Kidney glomerular epithelial cell (primary cell): ENCODE data around the gene MUC21.

ENCODE experiments used
- DNase-seq: peaks from one replicate; lab custom pipeline; 2025; lab: John Stamatoyannopoulos, UW

The MUC21 gene

DNA sequence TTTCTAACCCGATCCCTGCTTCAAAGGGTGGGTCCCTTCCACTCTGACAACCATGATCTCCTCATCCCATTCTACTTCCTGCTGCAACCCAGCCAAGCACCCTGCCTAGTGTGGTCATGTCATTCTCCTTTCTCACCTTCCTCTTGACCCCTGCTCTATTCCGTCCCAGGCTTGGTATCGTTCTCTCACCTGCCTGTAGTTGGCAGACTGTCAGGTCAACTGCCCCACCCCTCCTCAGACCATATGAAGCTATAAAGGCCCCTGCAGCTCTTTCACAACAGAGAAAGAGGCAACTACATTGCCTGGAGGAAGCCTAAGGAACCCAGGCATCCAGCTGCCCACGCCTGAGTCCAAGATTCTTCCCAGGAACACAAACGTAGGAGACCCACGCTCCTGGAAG is at the start of gene MUC21:
Gene MUC21, plus strand, starts transcription at position 280 of the 400 bp plus-strand sequence. CDS start 241 bp downstream, outside the sequence.
- no peak for DNase-seq

DNA sequence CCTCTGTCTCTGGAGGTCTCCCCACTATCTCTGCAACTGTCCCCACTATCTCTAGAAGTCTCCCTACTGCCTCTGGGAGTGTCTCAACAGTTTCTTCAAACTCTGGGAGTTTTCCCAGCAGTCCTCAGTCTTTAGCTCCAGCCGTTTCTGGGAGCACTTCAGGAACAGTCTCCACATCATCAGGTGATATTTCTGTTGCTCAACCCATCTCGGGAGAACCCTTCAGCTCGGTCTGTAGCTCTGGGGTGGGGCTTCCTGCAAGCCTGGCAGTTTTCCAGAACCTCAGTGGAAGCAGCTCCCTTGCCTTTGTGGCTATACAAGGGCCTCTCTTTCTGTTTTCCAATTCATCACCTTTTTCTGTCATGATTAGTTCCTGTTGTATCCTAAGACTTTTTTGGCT is 48.5 kb upstream of the MUC21 start:
- no peak for DNase-seq

DNA sequence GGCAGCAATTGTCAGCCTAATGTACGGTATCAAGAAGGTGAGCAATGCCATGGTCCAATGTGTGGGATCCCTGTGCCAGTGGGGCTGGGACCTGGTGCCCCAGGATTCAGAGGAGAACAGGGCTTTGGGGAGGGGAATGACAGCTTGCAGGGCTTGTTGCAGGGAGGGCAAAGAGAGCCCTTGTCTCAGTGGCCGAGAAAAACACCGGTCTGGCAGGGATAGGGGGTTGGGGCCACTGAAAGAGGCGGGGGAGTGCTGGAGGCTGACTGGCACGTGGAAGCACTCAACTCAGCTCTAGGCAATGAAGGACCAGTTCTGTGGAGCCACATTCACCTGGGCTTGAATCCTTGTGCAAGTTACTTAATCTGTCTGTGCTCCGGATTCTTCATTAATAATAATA is 46.3 kb upstream of the MUC21 start:
- DNase-seq: no peak

DNA sequence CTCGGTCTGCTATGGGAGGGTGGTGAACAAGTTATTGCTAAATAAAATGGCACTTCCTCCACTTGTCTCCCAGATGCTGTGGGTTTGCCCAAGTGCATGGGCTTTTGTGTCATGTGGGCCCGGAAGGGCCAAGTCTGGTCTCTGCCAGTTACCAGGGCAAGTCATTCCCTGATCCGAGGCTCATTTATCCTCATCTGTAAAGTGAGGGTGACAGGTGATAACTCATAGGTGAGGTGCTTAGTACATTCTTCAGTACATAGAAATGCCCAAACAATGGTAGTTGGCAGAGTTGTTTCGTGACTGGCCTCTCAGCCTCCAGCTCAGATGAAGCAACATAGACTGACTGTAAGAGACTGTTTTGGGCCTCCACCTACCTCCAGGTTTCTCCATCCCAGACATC is 44.8 kb upstream of the MUC21 start:
- DNase-seq: no peak

GRCh38 chr6:30939473-30939872 is 44.0 kb upstream of the MUC21 start:
- no peak for DNase-seq

GRCh38 chr6:30940361-30940986 is 43.0 kb upstream of the MUC21 start, which contains the start of gene MUCL3:
Gene MUCL3, plus strand, starts transcription at chr6:30940973. Its CDS starts 27 bp downstream, at chr6:30941000.
- DNase-seq: no peak

GRCh38 chr6:30942338-30943060 is 41.0 kb upstream of the MUC21 start:
- peak; percentile 78 for DNase-seq

DNA sequence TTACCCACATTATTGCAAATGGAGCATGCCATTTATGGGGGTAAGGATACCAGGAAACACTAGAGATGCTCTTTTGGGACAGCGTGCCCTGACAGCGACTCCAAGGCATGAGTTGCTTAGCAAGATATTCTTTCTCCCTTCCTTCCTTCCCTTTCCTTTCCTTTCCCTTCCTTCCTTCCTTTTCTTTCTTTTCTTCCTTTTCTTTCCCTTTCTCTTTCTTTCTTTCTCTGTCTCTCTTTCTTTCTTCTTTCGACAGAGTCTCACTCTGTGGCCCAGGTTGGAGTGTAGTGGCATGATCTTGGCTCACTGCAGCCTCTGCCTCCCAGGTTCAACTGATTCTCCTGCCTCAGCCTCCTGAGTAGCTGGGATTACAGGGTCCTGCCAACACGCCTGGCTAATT is 39.5 kb upstream of the MUC21 start:
- DNase-seq: no peak

DNA sequence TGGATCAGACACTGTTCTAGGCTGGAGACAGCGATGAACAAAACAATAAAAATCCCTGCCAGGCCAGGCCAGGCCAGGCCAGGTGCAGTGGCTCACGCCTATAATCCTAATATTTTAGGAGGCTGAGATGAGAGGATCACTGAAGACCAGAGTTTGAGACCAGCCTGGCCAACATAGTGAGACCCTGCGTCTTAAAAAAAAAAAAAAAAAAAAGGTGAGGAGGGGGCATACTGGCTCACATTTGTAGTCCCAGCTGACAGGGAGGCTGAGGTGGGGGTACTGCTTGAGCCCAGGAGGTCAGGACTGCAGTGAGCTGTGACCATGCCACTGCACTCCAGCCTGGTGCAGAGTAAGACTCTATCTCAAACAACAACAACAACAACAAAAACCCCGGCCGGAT is 38.2 kb upstream of the MUC21 start:
- DNase-seq: no peak

DNA sequence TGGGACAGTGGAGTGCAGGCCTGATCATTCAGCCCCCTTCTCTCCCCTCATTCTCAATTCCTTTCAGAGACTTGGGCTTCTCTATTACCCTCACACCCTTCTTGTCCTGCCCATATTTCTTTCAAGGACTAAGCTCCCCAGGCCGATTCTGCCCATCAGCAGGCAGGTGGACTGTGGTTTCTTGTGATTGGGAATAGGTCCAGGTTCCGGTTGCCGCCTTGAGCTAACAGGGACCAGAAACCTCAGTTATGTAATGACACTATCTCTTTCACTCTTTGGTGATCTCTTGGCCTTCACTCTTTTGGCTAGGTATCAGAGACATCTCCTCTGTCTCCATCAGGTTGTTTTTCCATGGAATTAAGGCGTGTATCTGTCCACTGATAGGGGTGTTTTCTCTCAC is 36.3 kb upstream of the MUC21 start:
- no peak for DNase-seq

- no peak for DNase-seq
These were observed 34.7 kb upstream of the MUC21 start for GRCh38 chr6:30948811-30949210.

- no peak for DNase-seq
These were observed 31.5 kb upstream of the MUC21 start for GRCh38 chr6:30951907-30952469.

DNA sequence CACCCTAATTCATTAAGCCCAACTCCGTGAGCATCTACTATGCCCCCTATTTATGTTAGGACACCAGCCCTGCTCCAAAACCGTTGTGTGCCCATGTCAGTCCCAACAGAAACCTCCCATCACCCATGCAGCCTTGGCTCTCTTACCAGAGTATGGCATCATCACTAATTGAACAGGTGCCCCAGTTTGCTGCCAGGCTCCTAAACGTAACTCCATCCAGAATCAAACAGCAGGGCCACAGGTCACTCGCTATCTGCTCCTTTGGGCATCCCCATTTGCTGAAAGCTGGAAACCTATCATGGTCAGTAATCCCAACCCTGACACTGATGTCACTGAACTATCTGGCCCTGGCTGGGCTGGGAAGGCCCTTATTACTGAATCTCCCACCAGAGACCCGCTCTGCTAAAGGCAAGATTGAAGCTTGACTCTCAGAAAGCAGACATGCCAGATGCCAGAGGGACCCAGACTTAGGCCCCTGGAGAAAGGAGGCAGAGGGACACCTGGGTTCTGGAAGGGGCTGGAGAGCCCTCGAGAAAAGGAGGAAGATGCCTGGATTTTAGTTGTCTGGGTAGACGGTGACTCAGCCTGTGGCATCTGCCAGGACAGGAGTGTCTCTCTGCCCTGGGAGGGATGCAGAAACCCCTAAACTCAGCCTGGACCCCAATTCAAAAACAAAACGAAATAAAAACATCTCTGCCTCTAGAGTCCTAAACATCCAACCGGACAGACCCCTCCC is 28.7 kb upstream of the MUC21 start:
- no peak for DNase-seq

- DNase-seq: no peak
These were observed 28.0 kb upstream of the MUC21 start for GRCh38 chr6:30955367-30956042.

DNA sequence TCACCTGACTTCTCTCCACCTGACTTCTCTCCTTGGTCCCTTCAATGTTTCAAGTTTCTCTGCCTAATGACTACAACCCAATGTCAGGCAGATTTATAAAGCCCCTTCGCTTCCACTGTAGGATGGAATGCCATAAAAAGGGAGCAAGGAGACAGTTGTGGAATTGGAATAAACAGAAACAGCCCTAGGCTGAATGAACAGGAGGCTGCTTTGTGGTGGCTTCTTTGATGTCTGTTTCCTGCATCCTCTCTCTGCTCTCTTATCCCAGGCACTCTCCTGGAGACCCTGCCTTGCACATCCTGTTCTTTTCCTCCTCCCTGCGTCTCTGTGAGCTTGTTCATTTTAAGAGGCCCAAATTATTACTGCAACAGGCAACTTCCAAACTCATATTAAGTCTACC is 25.8 kb upstream of the MUC21 start:
- no peak for DNase-seq

DNA sequence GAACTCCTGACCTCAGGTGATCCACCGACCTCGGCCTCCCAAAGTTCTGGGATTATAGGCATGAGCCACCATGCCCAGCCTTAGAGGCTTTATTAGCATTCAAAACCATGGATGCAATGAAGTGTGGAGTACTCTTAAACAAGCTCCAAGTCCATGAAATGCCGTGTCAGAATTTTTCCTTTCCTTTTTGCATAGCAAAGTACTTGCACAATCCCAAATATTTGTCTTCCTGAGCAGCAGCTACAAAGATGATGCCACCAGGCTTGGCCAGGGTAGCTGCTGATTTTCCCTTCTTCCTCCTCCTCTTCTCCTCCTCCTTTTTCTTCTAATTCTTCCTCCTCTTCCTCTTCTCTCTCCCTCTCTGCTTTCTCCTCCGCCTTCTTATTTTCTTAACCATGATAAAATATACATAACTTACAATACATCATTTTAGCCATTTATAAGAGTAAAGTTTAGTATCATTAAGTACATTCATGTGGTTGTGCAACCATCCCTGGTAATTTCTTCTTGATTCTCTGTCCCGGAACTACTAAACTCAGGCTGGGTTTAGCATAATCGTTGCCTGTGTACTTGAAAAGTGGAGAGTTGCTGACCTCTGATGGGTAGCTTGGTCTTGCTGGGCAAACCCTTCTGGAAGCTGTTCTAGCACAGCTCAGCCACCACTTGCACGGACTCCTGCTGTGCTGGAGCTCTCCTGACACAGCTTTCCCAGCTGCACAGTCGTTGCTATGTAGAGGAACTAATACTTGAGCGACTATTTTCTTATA is 22.4 kb upstream of the MUC21 start:
- DNase-seq: no peak

DNA sequence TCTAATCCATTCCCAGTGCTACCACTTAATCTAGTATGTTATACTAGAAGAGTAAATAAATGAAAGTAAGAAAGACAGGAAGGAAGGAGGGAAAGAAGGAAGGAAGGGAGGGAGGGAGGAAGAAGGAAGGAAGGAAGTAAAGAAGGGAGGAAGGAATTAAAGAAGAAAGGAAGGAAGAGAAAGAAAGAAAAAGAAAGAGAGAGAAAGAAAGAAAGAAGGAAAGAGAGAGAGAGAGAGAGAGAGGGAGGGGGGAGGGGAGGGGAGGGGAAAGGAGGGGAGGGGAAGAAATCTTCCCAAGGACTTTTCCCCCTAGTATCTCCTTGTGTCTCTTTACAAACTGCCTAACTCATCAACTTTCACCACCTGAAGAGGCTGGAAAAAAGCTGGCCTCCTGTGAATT is 20.8 kb upstream of the MUC21 start:
- no peak for DNase-seq

GRCh38 chr6:30963641-30964040 is 19.9 kb upstream of the MUC21 start:
- no peak for DNase-seq

- DNase-seq: no peak
These were observed 19.4 kb upstream of the MUC21 start for GRCh38 chr6:30964075-30964474.

- DNase-seq: no peak
These were observed 18.3 kb upstream of the MUC21 start for GRCh38 chr6:30965140-30965601.

DNA sequence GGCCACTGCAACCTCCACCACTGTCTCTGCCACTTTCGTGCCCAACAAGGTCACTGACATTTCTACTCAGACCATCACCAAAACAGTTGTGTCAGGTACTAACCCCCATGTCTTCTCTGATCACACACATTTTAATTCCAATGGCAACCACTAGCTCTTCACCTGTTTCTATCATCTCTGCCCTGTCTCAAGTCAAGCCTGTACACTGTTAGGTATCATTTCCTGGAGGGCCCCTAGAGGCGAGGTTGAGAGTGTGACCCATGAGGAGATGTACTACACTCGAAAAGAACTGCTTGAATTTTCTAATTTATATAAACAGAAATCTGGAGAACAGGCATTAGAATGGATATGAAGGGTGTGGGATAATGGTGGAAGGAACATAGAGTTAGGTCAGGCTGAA is 17.4 kb upstream of the MUC21 start:
- DNase-seq: no peak
